HEK293 (cell line): ENCODE results near the gene MECP2.

Experiments used
- CTCF ChIP-seq: fragments of 450-650 bp; formaldehyde crosslinking; IDR thresholded peaks from 2 replicates; pipeline ENCODE4 v1.5.1; 2016; ENCODE audit warnings: missing biosample characterization, missing genetic modification characterization
- PATZ1 ChIP-seq: fragments of 450-650 bp; formaldehyde crosslinking; IDR thresholded peaks from 2 replicates; pipeline ENCODE4 v1.5.1; 2016; ENCODE audit warnings: missing biosample characterization, missing genetic modification characterization
- SP2 ChIP-seq: fragments of 450-650 bp; formaldehyde crosslinking; IDR thresholded peaks from 2 replicates; pipeline ENCODE4 v1.5.1; 2016; ENCODE audit warnings: missing biosample characterization, missing genetic modification characterization
- YY1 ChIP-seq: fragments of 450-650 bp; formaldehyde crosslinking; IDR thresholded peaks from 2 replicates; pipeline ENCODE4 v1.5.1; 2018; ENCODE audit warnings: missing biosample characterization, missing genetic modification characterization
- ZBTB7A ChIP-seq: fragments of 450-650 bp; formaldehyde crosslinking; IDR thresholded peaks from 2 replicates; pipeline ENCODE4 v1.5.1; 2016; ENCODE audit warnings: low read depth, missing biosample characterization, missing genetic modification characterization
- ZNF274 ChIP-seq, 2 experiments: fragments of 200-500 bp in 1 of 2; fragments of 450-650 bp in 1 of 2; sonication (Bioruptor generic) in 1 of 2; formaldehyde crosslinking in 1 of 2; IDR thresholded peaks; 2 replicates each; pipeline versions ENCODE4 v1.5.1 to v1.6.1; 2014 to 2016; ENCODE audit warnings: borderline replicate concordance in 1 of 2, inconsistent platforms in 1 of 2, low read length in 1 of 2, missing biosample characterization in 1 of 2, missing genetic modification characterization in 1 of 2
- ZNF701 ChIP-seq: fragments of 450-650 bp; formaldehyde crosslinking; IDR thresholded peaks from 2 replicates; pipeline ENCODE4 v1.5.1; 2016; ENCODE audit warnings: missing biosample characterization, missing genetic modification characterization
- ZNF704 ChIP-seq: fragments of 450-650 bp; formaldehyde crosslinking; IDR thresholded peaks from 2 replicates; pipeline ENCODE4 v1.5.1; 2016; ENCODE audit warnings: missing biosample characterization, missing genetic modification characterization

- TF ChIP-seq CTCF (tag by site-specific recombination) (no peak), ZBTB7A (tag by site-specific recombination) (no peak), YY1 (tag by site-specific recombination) (no peak), ZNF704 (tag by site-specific recombination) (no peak), ZNF701 (tag by site-specific recombination) (no peak), SP2 (tag by site-specific recombination) (no peak), PATZ1 (tag by site-specific recombination) (no peak), ZNF274 (IDR thresholded peaks at IDR 0.05; ENCODE audit: low read length) (no peak), ZNF274 (tag by site-specific recombination; IDR thresholded peaks at IDR 0.05; ENCODE audit: borderline replicate concordance) (no peak)
Observed at GRCh38 chrX:154072192-154072591, 25.3 kb downstream of the MECP2 start.
